Nucleus accumbens (tissue), 56 donors: ENCODE data around the gene SLC25A25.
"Not testable (repeated sequence)": the region's sequence is repeated elsewhere in the genome, so short reads cannot be mapped to it uniquely, and the experiment has no call there.

Experiments used
- DNase-seq, 56 donors: peaks; one replicate each; lab custom pipeline; 2025; lab: John Stamatoyannopoulos, UW

SLC25A25 gene

DNA sequence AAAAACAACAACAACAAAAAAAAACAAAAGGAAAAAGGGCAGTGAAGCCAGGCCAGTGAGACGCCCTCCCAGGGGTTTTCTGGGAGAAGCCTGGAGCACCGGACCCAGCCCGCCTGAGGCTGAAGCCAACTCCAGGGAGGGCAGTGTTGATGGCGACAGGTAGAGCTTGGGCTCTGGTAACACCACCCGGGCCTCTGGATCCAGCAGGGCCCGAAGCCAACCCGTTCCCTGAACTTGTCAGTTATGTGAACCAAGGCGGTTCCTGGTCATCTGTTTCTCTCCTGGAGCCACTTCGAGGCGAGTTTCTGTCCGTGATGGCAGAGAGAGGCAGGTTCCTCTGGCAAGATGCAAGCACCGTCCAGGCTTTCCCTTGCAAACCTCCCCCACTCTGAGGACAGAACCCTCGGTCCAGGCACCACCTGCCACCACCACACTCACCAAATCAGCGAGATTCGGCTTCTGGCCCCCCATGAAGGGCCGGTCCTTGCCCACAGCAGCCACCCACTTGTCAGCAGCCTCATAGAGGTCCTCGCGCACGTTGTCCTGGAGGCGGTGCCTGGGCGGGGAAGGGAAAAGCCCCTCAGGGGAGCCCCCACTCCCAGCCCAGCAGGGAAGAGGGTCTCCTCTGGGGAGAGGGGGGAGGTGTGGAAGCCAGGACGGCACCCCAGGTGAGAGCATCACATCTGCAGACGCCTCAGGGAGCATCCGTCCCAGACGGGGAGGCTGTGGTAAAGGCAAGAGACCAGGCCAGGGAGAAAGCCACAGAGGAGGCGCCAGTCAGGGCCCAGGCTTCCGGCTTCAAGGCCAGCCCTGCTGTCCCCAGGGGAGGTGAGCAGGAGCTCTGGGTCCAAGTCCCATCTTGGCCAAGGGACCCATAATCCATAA is 54.1 kb downstream of the SLC25A25 start:
- DNase-seq: no peak

DNA sequence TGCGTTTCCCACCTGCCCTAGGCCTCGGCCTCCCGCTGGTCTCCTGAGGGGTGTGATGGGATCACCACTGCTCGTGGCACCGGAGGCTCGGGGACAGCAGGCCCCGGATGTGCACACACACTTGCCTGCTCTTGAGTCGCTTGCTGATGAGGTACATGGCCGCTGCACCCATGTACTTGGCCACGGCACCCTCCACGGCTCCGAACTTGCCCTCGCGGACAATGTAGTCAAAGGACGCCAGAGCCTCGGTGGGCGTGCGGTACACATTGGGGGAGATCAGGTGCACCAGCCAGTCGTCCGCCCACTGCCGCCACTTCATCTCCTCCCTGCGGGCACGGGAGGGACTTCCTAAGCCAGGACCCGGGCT is 54.8 kb downstream of the SLC25A25 start:
- DNase-seq: no peak

DNA sequence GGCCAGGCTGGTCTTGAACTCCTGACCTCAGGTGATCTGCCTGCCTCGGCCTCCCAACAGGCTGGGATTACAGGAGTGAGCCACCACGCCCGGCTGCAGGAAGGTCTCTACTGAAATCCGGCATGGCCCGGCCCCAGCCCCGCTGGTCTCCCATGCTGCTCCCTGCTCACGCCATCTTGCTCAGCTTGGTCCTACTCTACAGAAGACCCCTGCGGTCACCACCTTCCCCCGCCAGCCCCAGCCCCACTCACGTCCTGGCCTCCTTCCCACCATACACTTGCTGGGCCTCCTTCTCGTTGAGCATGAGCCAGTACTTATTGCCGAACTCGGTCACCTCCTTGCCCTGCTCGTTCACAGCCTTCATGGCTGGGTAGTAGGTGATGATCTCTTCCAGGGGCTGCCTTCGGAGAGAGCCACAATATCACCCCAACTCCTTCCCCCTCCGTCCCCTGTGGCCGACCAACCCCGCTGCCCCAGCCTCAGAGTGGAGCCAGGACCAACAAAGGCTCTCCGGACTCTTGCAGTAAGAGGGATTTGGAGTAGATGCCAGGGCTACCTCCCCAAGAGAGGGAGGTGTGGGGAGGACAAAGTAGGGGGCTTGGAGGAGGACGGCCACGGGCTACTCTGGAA is 55.5 kb downstream of the SLC25A25 start:
- no peak for DNase-seq

DNA sequence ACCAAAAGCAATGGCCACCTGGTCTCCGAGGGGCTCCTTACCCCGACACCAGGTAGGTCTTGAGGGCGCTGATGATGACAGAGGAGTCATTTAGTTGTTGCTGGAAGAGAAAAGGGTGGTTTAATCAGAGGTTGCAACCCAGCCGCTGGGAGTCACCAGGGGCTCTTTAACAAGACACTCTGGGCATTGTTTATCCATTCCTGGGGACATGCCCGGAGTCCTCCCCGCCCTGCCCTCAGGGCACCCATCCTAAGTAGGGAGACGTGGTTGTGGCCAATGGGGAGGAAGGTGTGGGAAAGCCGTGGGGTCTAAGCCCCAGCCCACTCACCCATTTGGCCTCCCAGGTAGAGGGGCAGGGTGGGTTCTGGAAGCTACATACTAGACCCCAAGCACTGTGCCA is 56.4 kb downstream of the SLC25A25 start:
- DNase-seq: no peak

DNA sequence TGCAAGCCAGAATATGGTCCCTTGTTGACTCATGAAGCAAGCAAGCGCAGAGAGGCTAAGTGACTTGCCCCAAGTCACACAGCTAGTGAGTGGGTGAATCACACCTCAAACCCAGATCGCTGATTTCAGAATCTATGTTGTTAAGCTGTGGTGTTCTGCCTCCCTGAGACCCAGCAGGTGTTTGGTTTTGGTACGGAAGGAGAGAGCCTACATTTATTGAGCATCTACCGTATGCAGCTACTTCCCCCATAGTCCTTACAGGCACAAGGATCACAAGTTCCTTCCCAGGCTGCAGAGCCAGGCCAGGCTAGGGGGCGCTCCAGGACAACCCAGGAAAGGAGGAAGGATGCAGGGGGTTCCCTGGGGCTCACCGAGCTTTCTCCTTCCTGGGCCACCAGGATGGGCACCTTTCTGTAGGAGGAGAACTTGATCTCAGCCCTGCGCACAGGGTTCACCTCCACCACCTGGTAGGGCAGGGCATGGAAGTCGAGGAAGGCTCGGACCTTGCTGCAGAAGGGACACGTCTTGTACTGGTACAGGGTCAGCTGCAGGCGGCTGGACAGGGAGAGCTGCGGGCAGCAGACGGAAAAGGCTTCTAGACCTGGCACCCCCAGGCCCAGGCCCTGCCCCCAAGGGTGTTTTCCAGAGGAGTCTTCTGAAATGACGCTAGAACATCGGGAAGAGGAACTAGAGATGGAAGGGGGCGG is 57.0 kb downstream of the SLC25A25 start:
- peak in 28 of 56 donors; percentile 5 to 73 (median 26) for DNase-seq

DNA sequence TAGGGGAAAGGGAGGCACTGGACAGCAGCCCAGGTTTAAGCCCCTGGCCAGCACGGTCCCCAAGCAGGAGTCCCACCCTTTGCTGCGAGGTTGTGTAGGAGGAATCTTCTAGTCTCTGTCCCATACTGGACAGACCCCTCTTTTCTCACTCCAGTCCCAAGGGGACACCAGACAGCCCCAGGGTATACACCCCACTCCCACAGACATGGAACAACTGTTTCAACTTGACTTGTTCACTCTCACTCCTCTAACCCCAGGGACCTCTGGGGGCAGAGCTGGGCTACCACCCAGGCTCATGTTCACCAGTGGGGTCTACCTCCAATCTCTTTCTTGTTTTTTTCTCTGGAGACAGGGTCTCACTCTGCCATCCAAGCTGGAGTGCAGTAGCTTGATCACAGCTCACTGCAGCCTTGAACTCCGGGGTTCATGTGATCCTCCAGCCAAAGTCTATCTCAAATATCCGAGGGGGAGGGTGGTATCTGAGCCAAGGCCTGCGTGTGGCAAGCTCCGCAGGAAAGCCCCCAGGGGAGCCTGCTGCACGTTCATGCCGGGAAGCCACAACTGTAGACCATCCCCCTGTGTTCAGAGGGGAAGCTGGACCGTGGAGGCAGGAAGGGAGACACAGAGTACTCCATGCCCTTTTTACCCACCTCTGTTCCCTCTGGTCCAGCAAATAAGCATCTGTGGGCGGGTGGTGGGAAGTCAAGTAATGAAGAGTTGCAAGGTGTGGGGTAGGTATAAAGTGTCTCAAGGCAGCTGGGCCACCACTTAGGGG is 57.7 kb downstream of the SLC25A25 start:
- DNase-seq: no peak

DNA sequence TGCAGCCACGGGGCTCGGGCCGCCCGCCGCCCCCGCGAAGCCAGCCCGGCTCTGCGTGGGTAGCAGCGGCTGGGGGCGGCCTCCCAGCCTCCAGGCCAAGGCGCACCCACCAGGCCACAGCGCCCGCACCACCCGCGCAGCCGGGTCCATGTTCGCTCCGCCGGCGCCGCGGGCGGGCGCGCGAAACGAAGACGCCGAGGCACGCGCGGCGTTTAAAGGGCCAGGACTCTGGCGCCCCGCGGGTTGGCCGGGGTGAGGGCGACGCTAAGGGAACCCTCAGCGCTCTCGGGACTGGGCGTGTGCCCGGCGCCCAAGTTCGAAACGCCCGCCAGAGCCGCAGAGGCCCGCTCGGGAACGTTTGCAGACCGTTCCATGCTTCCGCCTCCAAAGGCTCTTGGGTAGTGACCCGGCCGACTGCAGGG is 59.5 kb downstream of the SLC25A25 start, which contains the start of gene PTGES2:
TSS of gene PTGES2 (minus strand) at position 162 of the 422 bp plus-strand sequence. CDS start at position 150, 12 bp downstream.
- peak in 54 of 56 donors; percentile 29 to 89 (median 79) for DNase-seq

DNA sequence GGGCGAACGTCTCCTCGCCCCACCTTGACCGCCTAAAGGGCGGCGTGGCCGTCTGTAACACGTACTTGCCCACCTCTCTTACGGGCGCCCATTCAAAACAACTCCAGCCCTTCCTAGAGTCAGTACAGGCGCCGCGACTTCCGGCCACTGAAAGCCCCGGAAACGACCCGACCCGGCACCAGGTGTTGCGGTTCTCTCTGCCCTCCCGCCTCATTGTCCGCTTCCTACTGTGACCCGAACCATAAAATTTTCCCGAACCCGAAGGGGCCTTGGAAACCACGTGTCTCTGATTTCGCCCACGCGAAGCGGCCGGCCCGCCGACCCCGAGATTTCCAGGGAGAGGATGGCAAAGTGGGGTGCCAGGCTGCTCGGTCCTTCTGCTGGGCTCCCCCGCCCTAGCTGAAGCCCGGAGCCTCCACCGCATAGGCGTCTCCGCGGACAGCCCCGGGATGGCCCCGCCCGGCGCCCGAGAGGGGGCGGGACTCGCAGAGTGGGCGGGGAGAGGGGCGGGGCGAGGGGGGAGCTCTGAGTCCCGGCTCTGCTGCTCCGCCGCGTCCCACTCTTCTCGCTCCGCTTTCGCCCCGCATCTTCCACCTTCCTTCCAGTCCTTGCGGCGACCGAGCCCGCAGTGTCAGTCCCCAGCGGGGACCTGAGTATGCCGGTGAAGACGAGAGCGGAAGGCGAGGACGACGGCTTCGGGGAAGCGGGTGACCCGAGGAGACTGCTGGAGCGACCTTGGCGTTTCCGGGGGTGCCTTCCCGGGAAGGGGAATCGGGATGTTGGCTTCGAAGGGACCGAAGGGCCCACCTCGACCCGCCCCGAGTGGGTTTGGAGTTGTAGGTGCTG is 60.2 kb downstream of the SLC25A25 start:
- peak in 55 of 56 donors; percentile 62 to 97 (median 90) for DNase-seq

DNA sequence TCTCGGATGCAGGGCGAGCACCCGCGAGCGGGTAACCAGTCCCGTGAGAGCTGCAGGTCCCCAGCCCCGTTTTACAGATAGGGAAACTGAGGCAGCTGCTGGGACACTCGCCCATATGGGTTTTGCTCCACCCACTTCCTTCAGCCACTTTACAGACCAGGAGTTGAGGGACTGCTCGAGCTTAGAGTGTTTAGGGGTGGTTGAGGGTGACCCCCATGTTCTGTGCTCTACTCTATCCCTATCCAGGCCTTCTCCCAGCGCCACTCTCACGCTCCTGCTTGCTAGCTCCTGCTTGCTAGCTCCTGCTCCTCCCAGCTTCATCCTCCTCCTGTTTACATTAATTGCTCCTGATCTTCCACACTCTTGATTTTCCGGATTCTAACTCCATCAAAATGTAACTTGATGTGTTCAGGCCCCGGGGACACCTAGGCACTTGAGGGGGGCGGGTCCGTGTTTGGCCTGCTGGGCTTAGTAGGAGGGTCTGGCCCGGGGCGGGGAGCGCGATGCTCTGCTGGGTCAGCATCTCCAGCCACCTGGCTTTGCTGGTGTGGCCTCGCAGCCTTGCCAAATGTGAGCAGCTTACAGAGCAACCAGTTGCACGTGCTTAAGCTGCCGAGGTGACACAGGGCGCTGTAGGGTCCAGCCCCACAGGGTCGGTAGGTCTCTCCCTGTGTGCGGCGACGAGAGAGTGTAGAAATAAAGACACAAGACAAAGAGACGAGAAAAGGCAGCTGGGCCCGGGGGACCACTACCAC is 61.0 kb downstream of the SLC25A25 start:
- DNase-seq: no peak

DNA sequence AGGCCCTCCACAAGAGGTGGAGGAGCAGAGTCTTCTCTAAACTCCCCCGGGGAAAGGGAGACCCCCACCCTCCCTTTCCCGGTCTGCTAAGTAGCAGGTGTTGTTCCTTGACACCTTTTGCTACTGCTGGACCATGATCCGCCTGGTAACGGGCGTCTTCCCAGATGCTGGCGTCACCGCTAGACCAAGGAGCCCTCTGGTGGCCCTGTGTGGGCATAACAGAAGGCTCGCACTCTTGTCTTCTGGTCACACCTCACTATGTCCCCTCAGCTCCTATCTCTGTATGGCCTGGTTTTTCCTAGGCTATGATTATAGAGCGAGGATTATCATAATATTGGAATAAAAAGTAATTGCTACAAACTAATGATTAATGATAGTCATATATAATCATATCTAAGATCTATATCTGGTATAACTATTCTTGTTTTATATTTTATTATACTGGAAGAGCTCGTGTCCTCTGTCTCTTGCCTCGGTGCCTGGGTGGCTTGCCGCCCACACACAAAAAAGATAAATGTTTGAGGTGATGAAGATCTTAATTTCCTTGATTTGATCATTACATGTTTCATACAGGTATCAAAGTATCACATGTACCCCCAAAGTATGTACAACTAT is 62.1 kb downstream of the SLC25A25 start:
- DNase-seq: peak in 6 of 56 donors; percentile 24 to 57 (median 35)

DNA sequence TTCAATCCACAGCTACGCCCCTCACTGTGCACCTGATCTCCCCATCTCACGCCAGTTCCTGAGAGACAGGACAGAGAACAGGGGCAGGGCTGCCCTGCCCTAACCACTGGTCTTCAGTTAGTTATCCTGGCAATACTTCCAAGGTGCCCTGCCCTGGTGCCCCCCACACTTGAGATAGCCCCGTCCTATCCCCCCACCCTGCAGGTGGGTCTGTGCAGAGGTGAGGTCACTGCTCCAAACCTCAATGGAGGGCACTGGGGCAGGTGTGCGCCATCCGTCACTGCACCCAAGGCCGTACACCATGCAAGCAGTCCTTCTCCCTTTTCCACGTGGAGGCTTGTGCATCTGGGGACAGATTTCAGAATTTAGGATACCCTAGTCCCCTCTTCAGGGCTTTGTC is 62.6 kb downstream of the SLC25A25 start:
- not testable (repeated sequence) for DNase-seq

DNA sequence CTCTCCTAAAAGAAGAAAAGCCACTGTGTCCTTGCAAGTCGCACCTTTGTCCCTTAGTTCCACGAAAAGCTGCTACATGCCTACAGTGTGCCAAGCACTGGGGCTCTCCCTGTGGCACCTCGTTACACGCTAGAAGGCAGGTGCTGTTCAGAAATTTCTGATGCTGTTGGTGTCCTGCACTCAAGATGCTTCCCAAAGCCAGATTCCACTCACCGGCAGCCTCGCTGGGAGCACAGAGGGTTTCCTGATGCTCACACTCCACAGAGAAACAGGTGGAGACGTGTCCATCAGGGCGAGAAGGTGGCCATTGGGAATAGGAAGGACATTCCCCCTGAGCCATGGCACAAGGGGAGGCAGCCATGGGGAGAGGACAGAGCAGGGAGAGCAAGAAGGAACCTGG is 63.3 kb downstream of the SLC25A25 start:
- not testable (repeated sequence) for DNase-seq

DNA sequence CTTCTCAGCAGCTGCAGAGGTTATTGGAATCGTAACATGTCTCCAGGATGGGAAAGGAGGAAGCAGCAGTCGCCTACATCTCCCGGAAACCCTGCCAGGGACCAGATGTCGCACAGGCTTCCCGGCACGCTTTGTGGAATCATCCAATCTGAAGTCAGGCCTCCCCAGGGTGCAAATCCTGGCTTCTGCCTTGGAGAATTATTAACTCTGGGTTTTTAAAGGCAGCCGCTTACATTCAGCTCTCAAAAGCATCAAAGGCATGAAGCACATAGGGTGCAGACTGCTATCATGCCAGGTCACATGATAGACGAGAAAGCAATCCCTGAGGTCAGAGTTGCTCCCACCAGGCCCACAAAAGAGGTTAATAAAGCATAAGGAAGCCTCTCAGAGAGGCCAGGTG is 64.1 kb downstream of the SLC25A25 start:
- not testable (repeated sequence) for DNase-seq

DNA sequence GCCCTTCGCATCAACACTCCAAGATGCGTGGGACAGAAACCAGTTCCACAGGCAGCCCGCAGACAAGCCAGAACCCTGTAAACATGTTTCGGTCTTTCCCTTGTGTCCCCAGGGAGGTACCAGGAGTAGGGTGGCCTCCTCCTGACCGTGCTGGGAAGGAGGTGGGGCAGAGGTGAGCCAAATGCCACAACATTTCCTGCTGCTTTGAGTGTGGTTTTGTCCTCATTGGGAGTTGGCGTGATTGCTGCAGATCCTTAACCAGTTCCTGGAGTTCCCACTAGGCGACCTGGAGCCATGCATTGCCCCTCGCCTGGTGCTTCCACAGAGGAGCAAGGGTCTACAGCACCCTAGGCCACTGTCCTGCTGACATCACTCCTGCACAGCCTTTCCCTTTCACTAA is 67.5 kb downstream of the SLC25A25 start:
- DNase-seq: not testable (repeated sequence)

DNA sequence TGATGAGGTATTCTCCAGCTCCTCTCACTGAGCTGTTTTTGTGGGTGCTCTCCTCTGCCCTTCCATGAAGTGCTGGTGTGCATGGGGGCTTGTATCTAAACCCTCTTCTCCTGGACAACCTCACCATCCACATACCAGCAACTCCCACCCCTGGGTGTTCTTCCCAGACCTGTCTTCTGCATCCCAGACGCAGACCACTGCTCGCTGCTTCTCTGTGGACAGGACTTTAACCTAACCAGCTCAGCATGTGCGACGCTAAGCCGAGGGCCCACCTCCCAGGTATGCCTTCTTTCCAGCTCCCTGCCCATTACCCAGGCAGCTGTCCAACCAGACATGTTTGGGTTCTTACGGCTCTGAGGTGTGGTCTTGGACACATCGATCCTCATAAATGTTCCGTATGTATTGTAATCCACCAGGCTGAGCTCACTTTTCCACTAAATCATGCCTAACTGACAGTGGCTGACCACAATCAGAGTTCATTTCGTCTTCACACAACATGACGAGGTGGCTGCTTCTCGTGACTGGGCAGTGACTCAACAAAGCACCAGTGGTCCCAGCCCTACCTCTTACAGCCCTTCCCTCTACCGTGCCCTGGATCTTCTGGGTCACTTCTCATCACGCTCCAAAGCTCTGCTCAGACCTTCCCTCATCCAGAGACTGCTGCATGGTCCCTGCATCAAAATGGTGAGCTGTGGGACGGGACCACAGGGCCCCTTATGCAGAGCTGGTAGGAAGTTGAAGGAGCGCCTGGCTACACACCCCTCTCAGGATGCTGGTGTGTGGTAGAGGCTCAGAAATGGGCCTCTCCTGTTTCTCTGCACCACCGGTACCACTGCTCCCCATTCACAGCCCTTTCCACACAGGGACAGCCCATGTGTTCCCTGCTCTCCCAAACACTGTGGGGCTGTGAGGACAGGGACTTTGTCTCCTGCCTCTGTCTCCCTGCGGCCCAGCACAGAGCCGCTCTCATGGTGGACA is 69.1 kb downstream of the SLC25A25 start:
- DNase-seq: no peak

DNA sequence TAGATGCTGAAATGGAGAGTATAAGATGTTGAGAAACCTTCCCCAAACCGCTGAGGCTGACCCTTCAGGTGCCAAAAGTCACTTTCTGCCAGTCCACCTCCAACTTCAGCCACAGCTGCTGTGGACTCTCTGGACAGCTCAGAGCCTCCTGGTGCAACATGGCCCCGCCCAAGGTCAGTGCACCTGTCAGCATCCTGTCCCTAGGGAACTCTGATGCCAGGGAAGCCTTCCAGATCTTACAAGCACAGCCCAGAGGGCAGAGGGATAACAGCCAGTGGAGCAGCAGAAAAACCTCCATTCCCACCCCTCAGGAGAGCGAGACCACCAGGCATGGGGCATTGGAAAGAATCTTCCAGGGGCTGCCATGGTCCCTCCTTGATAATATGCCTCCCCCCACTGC is 70.0 kb downstream of the SLC25A25 start:
- DNase-seq: no peak

DNA sequence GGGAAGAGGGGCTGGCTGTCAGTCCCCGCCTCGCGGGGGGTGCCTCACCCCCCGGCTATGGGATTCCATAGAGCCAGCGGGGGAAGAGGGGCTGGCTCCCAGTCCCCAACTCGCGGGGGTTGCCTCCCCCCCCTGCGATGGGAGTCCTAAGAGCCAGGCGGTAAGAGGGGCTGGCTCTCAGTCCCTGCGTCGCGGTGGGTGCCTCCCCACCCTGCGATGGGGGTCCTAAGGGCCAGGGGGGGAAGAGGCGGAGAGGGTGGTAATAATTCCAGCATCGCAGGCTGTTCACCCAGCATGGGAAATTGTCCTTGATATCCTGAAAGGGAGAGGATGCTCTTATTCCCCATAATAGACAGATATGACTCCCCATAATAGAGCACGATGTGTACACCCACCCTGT is 71.6 kb downstream of the SLC25A25 start:
- no peak for DNase-seq
